HG02981 (cell line): ENCODE measurements around the gene DLGAP1.
"Not testable (repeated sequence)": the region's sequence is repeated elsewhere in the genome, so short reads cannot be mapped to it uniquely, and the experiment has no call there.

Source experiments
- ATAC-seq: cut with Tn5 transposase; IDR thresholded peaks from one replicate; pipeline ENCODE4 v1.9.1; 2021; ENCODE audit warnings: mild to moderate bottlenecking, moderate library complexity; ENCODE audit not compliant: unreplicated experiment

DLGAP1 gene

GRCh38 chr18:3652380-3653262 lies 802.5 kb downstream of the DLGAP1 start:
- ATAC-seq, result no peak

- ATAC-seq, result no peak
Observed at GRCh38 chr18:3651266-3651665, 803.8 kb downstream of the DLGAP1 start.

GRCh38 chr18:3650521-3651042 lies 804.5 kb downstream of the DLGAP1 start:
- not testable (repeated sequence) for ATAC-seq

GRCh38 chr18:3649633-3650426 lies 805.3 kb downstream of the DLGAP1 start:
- ATAC-seq, result no peak

GRCh38 chr18:3649135-3649632 lies 805.9 kb downstream of the DLGAP1 start:
- ATAC-seq, result no peak

GRCh38 chr18:3648641-3649040 lies 806.5 kb downstream of the DLGAP1 start:
- no peak for ATAC-seq

GRCh38 chr18:3648200-3648599 lies 806.9 kb downstream of the DLGAP1 start:
- no peak for ATAC-seq

GRCh38 chr18:3647636-3648035 lies 807.5 kb downstream of the DLGAP1 start:
- no peak for ATAC-seq

GRCh38 chr18:3645384-3646156 lies 809.5 kb downstream of the DLGAP1 start:
- ATAC-seq, result no peak

- no peak for ATAC-seq
Observed at GRCh38 chr18:3634250-3634939, 820.7 kb downstream of the DLGAP1 start.

GRCh38 chr18:3631887-3632286 lies 823.2 kb downstream of the DLGAP1 start:
- no peak for ATAC-seq

GRCh38 chr18:3626929-3627458 lies 828.1 kb downstream of the DLGAP1 start:
- ATAC-seq, result no peak

- ATAC-seq, result no peak
Observed at GRCh38 chr18:3625742-3626091, 829.4 kb downstream of the DLGAP1 start.

GRCh38 chr18:3624935-3625741 lies 830.0 kb downstream of the DLGAP1 start:
- no peak for ATAC-seq

- ATAC-seq, result no peak
Observed at GRCh38 chr18:3624546-3624934, 830.6 kb downstream of the DLGAP1 start.

- no peak for ATAC-seq
Observed at GRCh38 chr18:3623769-3624545, 831.1 kb downstream of the DLGAP1 start.

- no peak for ATAC-seq
Observed at GRCh38 chr18:3620146-3621119, 834.7 kb downstream of the DLGAP1 start.
